Epithelial cell of proximal tubule (primary cell): Measurements from ENCODE around the gene LY6G6C. TPM values are rescaled to one million over a fixed set of nuclear protein-coding genes. Genes with fewer than 3 reads are reported as not detected.

Experiments used
- DNase-seq: peaks from one replicate; pipeline ENCODE4 v3.0.0-alpha.2; 2011; ENCODE audit warnings: low read depth
- H3K4me3 ChIP-seq: 2 replicates; pipeline ENCODE4 v1.5.1; 2011; ENCODE audit warnings: low read depth, mild to moderate bottlenecking, low read length
- total RNA-seq: library from RNA; depleted of rRNA; stranded (reverse); fragments of >200 nt; gene quantifications from 2 replicates; pipeline ENCODE4 v1.2.3, GENCODE V29; 2015
- TF ChIP-seq, protein P1 (sequence below): conservative IDR thresholded peaks from 2 replicates; pipeline ENCODE4 v1.5.1; 2012; ENCODE audit warnings: low read depth, mild to moderate bottlenecking, low read length

LY6G6C gene
- total RNA-seq, 1 donor from 2014 or later, result not detected

DNA sequence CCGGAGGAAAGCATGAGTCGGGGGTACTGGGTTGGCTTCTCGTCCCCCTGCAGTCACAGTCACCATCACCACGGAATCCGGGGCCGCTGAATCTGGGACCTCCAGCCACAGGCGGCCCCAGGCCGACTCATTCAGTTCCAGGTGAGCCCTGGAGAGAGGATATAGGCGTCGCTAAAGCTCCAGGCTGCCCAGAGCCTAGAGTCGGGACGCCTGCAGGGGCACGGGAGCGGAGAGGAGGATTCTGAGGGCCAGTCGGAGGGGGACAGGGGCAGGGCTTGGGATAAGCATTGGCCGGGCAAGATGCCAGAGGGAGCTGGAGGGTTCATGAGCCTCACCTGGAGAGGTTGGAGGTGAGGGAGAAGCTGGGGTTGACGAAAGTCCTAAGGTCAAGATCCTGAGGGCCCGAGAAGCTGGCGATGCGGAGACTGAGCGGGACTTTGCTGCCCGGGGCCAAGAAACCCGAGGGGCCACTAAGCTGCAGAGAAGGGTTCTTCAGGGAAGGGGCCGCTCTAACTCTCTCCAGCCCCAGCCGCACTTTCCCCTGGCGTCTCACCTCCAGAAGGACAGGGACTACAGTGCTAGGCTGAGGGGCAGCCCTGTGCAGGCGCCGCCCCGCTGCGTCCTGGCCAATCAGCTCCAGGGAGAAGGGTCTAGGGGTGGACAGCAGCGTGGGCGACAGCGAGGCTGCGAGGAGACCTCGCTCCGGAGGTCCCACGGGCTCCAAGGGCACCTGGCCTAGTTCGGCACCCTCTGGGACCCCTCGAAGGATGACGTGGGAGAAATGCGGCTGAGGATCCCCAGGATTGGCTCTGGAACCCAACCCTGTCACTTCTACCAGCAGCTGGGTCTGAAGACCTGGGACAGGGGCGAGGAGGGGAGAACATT lies 44.6 kb upstream of the LY6G6C start:
- no peak for DNase-seq
- TF ChIP-seq, protein P1, sequence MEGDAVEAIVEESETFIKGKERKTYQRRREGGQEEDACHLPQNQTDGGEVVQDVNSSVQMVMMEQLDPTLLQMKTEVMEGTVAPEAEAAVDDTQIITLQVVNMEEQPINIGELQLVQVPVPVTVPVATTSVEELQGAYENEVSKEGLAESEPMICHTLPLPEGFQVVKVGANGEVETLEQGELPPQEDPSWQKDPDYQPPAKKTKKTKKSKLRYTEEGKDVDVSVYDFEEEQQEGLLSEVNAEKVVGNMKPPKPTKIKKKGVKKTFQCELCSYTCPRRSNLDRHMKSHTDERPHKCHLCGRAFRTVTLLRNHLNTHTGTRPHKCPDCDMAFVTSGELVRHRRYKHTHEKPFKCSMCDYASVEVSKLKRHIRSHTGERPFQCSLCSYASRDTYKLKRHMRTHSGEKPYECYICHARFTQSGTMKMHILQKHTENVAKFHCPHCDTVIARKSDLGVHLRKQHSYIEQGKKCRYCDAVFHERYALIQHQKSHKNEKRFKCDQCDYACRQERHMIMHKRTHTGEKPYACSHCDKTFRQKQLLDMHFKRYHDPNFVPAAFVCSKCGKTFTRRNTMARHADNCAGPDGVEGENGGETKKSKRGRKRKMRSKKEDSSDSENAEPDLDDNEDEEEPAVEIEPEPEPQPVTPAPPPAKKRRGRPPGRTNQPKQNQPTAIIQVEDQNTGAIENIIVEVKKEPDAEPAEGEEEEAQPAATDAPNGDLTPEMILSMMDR, result no peak
- peak overlapping the region; percentile 27 for H3K4me3 ChIP-seq

DNA sequence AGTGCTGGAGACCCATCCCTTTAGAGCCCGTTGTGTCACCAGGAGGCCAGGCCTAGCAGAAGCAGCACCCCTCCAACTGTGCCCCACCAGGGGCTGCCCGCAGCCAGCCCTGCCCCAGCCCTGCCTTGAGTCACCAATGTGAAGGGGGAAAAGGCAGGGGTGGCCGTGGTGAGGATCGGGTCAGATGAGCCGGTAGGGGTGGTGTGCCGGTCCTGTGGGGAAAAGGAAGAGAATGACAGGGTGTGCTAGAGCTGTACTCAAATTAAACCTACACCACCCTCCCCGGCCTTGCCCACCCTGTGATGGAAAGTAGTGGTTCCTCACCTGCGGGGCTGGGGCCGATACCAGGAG lies 44.0 kb upstream of the LY6G6C start:
- DNase-seq, result no peak
- H3K4me3 ChIP-seq, result no peak overlapping the region
- TF ChIP-seq, protein P1, result no peak

DNA sequence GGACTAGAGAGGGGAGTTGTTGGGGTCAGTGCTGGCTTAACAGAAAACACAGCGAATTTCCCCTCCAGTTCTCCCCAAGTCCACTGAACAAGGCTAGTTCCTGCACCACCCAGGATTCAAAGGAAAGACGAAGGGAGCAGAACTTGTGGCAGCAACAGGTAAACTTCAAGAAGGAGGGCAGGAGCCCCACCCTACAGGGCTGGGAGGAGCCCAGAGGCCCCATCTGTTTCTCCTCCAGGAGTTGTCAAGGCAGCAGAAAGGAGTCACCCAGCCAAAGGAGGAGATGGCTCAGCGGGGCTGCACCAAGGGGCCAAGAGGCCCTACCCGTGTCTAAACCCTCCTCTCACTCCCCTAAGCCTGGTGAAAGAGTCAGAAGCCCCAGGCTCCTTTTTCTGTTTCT lies 42.7 kb upstream of the LY6G6C start:
- TF ChIP-seq, protein P1, result no peak
- H3K4me3 ChIP-seq, result no peak overlapping the region
- no peak for DNase-seq

- TF ChIP-seq, protein P1, result no peak
- no peak for DNase-seq
- H3K4me3 ChIP-seq, result no peak overlapping the region
These were observed 42.0 kb upstream of the LY6G6C start for GRCh38 chr6:31763619-31763940.

- no peak overlapping the region for H3K4me3 ChIP-seq
- TF ChIP-seq, protein P1, result no peak
- no peak for DNase-seq
These were observed 41.5 kb upstream of the LY6G6C start for GRCh38 chr6:31762878-31763618.

GRCh38 chr6:31762356-31762755 lies 40.8 kb upstream of the LY6G6C start, which contains the start of gene SAPCD1:
Gene SAPCD1, plus strand, starts transcription at chr6:31762656. Its CDS starts 399 bp downstream, at chr6:31763055.
- TF ChIP-seq, protein P1, result no peak
- no peak for DNase-seq
- H3K4me3 ChIP-seq, result no peak within 1 kb of the TSS
